Type B pancreatic cell (in vitro differentiated cells): ENCODE results near the gene EPHB4. TPM values are rescaled to one million over a fixed set of nuclear protein-coding genes. Genes with fewer than 3 reads are reported as not detected.
"Not testable (repeated sequence)": the region's sequence is repeated elsewhere in the genome, so short reads cannot be mapped to it uniquely, and the experiment has no call there.

Experiments used
- DNase-seq: peaks from one replicate; pipeline ENCODE4 v3.0.0; 2021; ENCODE audit warnings: mixed read lengths; ENCODE audit not compliant: unreplicated experiment; ENCODE audit errors: extremely low spot score
- H3K27ac Mint-ChIP-seq: 2 replicates; pipeline ENCODE4 v1.8.0; 2021; ENCODE audit warnings: mild to moderate bottlenecking, mixed read lengths
- H3K27me3 Mint-ChIP-seq: 2 replicates; pipeline ENCODE4 v1.8.0; 2021; ENCODE audit warnings: mixed read lengths
- H3K36me3 Mint-ChIP-seq: 2 replicates; pipeline ENCODE4 v1.8.0; 2021; ENCODE audit warnings: mixed read lengths
- H3K4me1 Mint-ChIP-seq: one replicate; pipeline ENCODE4 v1.8.0; 2021; ENCODE audit warnings: mixed read lengths; ENCODE audit not compliant: unreplicated experiment
- H3K4me3 Mint-ChIP-seq: 2 replicates; pipeline ENCODE4 v1.8.0; 2021; ENCODE audit warnings: mild to moderate bottlenecking, mixed read lengths
- H3K9me3 Mint-ChIP-seq: 2 replicates; pipeline ENCODE4 v1.8.0; 2021; ENCODE audit warnings: mixed read lengths
- CTCF ChIP-seq: fragments of 200-600 bp; sonication (generic); conservative IDR thresholded peaks from 2 replicates; pipeline ENCODE4 v1.5.0; 2021; ENCODE audit warnings: antibody characterized with exemption, mild to moderate bottlenecking
- total RNA-seq: library from RNA; stranded (reverse); gene quantifications from 2 replicates; pipeline ENCODE4 v1.2.1, GENCODE V29; 2021; ENCODE audit warnings: low replicate concordance

EPHB4 gene
- total RNA-seq, 1 donor from 2014 or later, result 78.4 TPM

DNA sequence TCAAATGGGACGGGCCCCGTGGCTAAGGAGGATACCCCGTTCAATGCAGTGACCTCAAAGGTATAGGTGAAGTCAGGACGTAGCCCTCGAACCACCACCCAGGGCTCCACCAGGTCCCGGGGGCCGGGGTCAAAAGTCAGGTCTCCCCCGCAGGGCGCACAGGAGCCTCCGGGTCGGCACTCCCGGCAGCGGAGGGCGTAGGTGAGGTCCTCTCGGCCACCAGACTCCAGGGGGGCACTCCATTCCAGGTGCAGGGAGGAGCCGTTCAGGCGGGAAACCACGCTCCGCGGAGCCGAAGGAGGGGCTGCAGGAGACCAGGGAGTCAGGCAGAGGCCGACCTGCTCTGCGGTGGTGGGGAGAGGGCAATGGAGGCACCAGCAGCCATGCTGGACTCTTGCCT, 7.7 kb downstream of the EPHB4 start:
- Mint-ChIP-seq H3K27me3 (no peaks in the 10 kb centered on the region), H3K36me3 (peaks cover 22% of the 10 kb centered on the region), H3K4me1 (no peaks in the 10 kb centered on the region), H3K4me3 (no peak overlapping the region), H3K27ac (no peak overlapping the region), H3K9me3 (no peaks in the 10 kb centered on the region)
- DNase-seq, result no peak
- TF ChIP-seq CTCF, result no peak

GRCh38 chr7:100818825-100819224, 8.5 kb downstream of the EPHB4 start:
- Mint-ChIP-seq H3K4me3 (no peak overlapping the region), H3K27ac (no peak overlapping the region), H3K4me1 (no peaks in the 10 kb centered on the region)

DNA sequence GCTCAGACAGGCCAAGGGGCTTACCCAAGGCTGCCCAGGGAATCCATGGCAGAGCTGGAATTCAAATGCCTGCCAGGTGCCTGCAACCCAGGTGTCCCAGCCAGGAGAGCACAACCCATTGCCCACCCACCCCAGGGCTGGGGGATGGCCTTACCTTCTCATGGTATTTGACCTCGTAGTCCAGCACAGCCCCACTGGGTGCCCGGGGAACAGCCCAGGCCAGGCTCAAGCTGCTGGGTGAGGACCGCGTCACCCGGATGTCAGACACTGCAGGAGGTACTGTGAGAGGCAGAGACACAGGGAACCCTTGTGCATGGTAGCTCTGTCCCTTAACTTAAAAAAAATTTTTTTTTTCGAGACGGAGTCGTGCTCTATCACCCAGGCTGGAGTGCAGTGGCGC, 9.0 kb downstream of the EPHB4 start:
- H3K4me3 Mint-ChIP-seq, result no peak overlapping the region
- no peak overlapping the region for H3K27ac Mint-ChIP-seq
- TF ChIP-seq CTCF, result no peak
- no peaks in the 10 kb centered on the region for H3K27me3 Mint-ChIP-seq
- no peaks in the 10 kb centered on the region for H3K9me3 Mint-ChIP-seq
- no peak for DNase-seq
- H3K36me3 Mint-ChIP-seq, result peaks cover 22% of the 10 kb centered on the region
- no peaks in the 10 kb centered on the region for H3K4me1 Mint-ChIP-seq

More at GRCh38 chr7:100818825-100819224, 8.5 kb downstream of the EPHB4 start:
- DNase-seq, result no peak
- Mint-ChIP-seq H3K27me3 (no peaks in the 10 kb centered on the region), H3K36me3 (peaks cover 22% of the 10 kb centered on the region), H3K9me3 (no peaks in the 10 kb centered on the region)
- TF ChIP-seq CTCF, result no peak

DNA sequence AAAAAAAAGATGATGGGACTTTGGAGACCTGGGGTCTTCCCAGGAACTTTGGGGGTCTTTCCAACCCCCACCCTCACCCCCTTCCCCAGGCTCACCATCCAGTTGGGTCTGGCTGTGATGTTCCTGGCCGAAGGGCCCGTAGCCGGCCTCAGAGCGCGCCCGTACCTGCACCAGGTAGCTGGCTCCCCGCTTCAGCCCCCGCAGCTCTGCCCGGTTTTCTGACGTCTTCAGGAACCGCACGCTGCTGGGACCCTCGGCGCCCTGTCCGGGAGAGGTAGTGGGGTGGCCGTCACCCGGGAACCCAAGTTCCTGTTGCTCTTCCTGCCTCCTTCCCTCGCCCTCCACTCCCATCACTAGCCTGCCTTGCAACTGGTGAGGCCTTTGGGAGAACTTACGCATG, 10.2 kb downstream of the EPHB4 start:
- Mint-ChIP-seq H3K36me3 (peaks cover 26% of the 10 kb centered on the region), H3K27ac (no peak overlapping the region), H3K4me3 (no peak overlapping the region), H3K9me3 (no peaks in the 10 kb centered on the region), H3K4me1 (no peaks in the 10 kb centered on the region), H3K27me3 (no peaks in the 10 kb centered on the region)
- no peak for DNase-seq
- TF ChIP-seq CTCF, result no peak

GRCh38 chr7:100816515-100816914, 10.8 kb downstream of the EPHB4 start:
- not testable (repeated sequence) for H3K27me3 Mint-ChIP-seq, H3K27ac Mint-ChIP-seq, H3K4me1 Mint-ChIP-seq, H3K9me3 Mint-ChIP-seq, H3K4me3 Mint-ChIP-seq, DNase-seq
- H3K36me3 Mint-ChIP-seq, result peaks cover 26% of the 10 kb centered on the region

GRCh38 chr7:100812729-100813128, 14.6 kb downstream of the EPHB4 start:
- Mint-ChIP-seq H3K36me3 (peaks cover 23% of the 10 kb centered on the region), H3K4me3 (no peak overlapping the region), H3K27ac (no peak overlapping the region), H3K9me3 (no peaks in the 10 kb centered on the region), H3K4me1 (no peaks in the 10 kb centered on the region), H3K27me3 (no peaks in the 10 kb centered on the region)
- no peak for DNase-seq
- no peak for TF ChIP-seq CTCF
